ENCODE measurements around the gene RING1.
"Not testable (repeated sequence)": the region's sequence is repeated elsewhere in the genome, so short reads cannot be mapped to it uniquely, and the experiment has no call there.

RING1 gene

GRCh38 chr6:33206027-33206863 is 2.1 kb upstream of the RING1 start:
- no peak for DNase-seq (ENCODE audit: low read depth)

GRCh38 chr6:33206864-33207551 is 1.3 kb upstream of the RING1 start:
- DNase-seq (ENCODE audit: low read depth): no peak

- DNase-seq (ENCODE audit: low read depth): no peak
Measured at GRCh38 chr6:33207552-33208090, 679 bp upstream of the RING1 start.

GRCh38 chr6:33209856-33210255 is 1.6 kb downstream of the RING1 start:
- no peak for DNase-seq (ENCODE audit: low read depth)

GRCh38 chr6:33211136-33211535 is 2.8 kb downstream of the RING1 start:
- DNase-seq (ENCODE audit: low read depth): no peak

GRCh38 chr6:33211666-33212422 is 3.5 kb downstream of the RING1 start:
- no peak for DNase-seq (ENCODE audit: low read depth)

GRCh38 chr6:33212857-33213165 is 4.5 kb downstream of the RING1 start:
- no peak for DNase-seq (ENCODE audit: low read depth)

GRCh38 chr6:33213166-33213988 is 5.1 kb downstream of the RING1 start:
- no peak for DNase-seq (ENCODE audit: low read depth)

GRCh38 chr6:33213989-33214335 is 5.7 kb downstream of the RING1 start:
- no peak for DNase-seq (ENCODE audit: low read depth)

- no peak for DNase-seq (ENCODE audit: low read depth)
Measured at GRCh38 chr6:33215271-33216116, 7.2 kb downstream of the RING1 start.

- no peak for DNase-seq (ENCODE audit: low read depth)
Measured at GRCh38 chr6:33216117-33216649, 7.9 kb downstream of the RING1 start.

- no peak for DNase-seq (ENCODE audit: low read depth)
Measured at GRCh38 chr6:33217246-33217645, 8.9 kb downstream of the RING1 start.

GRCh38 chr6:33217681-33218080 is 9.4 kb downstream of the RING1 start:
- DNase-seq (ENCODE audit: low read depth): no peak

- DNase-seq (ENCODE audit: low read depth): not testable (repeated sequence)
Measured at GRCh38 chr6:33226503-33227120, 18.3 kb downstream of the RING1 start.

GRCh38 chr6:33235221-33235634 is 26.9 kb downstream of the RING1 start:
- DNase-seq (ENCODE audit: low read depth): no peak

- no peak for DNase-seq (ENCODE audit: low read depth)
Measured at GRCh38 chr6:33236328-33236727, 28.0 kb downstream of the RING1 start.

GRCh38 chr6:33236852-33237251 is 28.6 kb downstream of the RING1 start:
- no peak for DNase-seq (ENCODE audit: low read depth)

- DNase-seq (ENCODE audit: low read depth): no peak
Measured at GRCh38 chr6:33237741-33238140, 29.4 kb downstream of the RING1 start.

GRCh38 chr6:33241968-33242367 is 33.7 kb downstream of the RING1 start:
- DNase-seq (ENCODE audit: low read depth): no peak

GRCh38 chr6:33243476-33243875 is 35.2 kb downstream of the RING1 start:
- DNase-seq (ENCODE audit: low read depth): no peak

All from HS-5 (cell line).